ENCODE measurements around the gene RNF223.

DNA sequence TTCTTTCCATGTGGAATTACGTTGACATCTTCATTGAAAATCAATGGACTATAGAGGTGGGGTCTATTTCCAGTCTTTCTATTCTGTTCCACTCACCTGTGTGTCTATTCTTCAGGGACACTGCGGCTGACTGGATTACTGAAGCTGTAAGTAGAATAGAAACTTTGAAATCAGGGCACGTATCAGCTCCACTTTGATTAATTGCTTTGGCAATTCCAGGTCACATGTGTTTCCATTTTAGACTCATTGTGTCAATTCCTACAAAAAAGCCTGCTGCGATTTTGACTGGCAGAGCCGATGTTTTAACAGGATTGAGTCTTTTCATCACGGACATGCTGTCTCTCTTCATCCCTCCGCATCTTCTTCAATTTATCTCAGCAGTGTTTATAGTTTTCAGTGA, 20.9 kb upstream of the RNF223 start:
- no peak for TF ChIP-seq JUND (IDR thresholded peaks at IDR 0.05)
- no peak for TF ChIP-seq RAD21 (IDR thresholded peaks at IDR 0.05)
- TF ChIP-seq CTCF (IDR thresholded peaks at IDR 0.05; ENCODE audit: low read depth, low read length, missing input control) = no peak
- no peak for TF ChIP-seq HNF4G (IDR thresholded peaks at IDR 0.05)
- TF ChIP-seq HNF4A (conservative IDR thresholded peaks at IDR 0.05) = no peak
- TF ChIP-seq, protein P1, sequence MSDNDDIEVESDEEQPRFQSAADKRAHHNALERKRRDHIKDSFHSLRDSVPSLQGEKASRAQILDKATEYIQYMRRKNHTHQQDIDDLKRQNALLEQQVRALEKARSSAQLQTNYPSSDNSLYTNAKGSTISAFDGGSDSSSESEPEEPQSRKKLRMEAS (IDR thresholded peaks at IDR 0.05) = no peak
- no peak for TF ChIP-seq EGR1 (IDR thresholded peaks at IDR 0.05; ENCODE audit: low read depth in 2 of 2)

Measured in liver (tissue), 3 donors.